Measurements from ENCODE around the gene ELAPOR1. TPM values are rescaled to one million over a fixed set of nuclear protein-coding genes. Genes with fewer than 3 reads are reported as not detected.
A peak's percentile ranks its signal among the peaks of the same experiment; 100 is the strongest.

ELAPOR1 gene
- total RNA-seq = 1 to 10 TPM in 1 of 2 donors, under 1 TPM in 1; 0.55 to 1.5 TPM
- polyA plus RNA-seq = 1 to 10 TPM in 1 of 2 donors, under 1 TPM in 1; 0.15 to 6.0 TPM
- long read RNA-seq, donor 1 = 0 reads
- long read RNA-seq, donor 2, partial matches to known transcripts = 0 of 1 reads
- long read RNA-seq, donor 2, other reads (novel, unspliced or antisense) = 1 of 1 reads

- peak; percentile 17 for ATAC-seq (ENCODE audit: low FRiP score)
- peak in 1 of 2 donors; percentile 66 for DNase-seq
- WGBS, 2 donors = 1% methylated on average over 40 to 56 of the region's 56 CpGs
- Histone ChIP-seq H3K36me3 (ENCODE audit: control insufficient read depth in 1 of 2, insufficient read depth in 2 of 2, low read length in 1 of 2) (no peaks in the 10 kb centered on the region), H3K27me3 (ENCODE audit: control insufficient read depth in 1 of 2, insufficient read depth in 2 of 2, low read length in 1 of 2) (no peaks in the 10 kb centered on the region), H3K4me3 (ENCODE audit: low read length in 2 of 2) (peak within 1 kb of the TSS in 1 of 2 donors; percentile 16), H3K27ac (ENCODE audit: low read depth in 1 of 2, low read length in 2 of 2) (no peak within 1 kb of the TSS), H3K9me3 (ENCODE audit: control insufficient read depth, low read length) (no peaks in the 10 kb centered on the region), H3K4me1 (ENCODE audit: control insufficient read depth in 1 of 2, insufficient read depth in 2 of 2, low read length in 2 of 2) (no peaks in the 10 kb centered on the region)
- intact Hi-C loops (cut with DNase I) = loop anchor here in 1 of 2 donors (5.0 to 10.0 kb wide), 2 partner anchors 99 to 149 kb away; partner anchors contain the start of genes CLCC1 and SARS1
Measured at GRCh38 chr1:109113590-109114341, at the start of gene ELAPOR1. Gene ELAPOR1, plus strand, starts transcription at chr1:109114115. Its CDS starts 69 bp downstream, at chr1:109114184.

GRCh38 chr1:109065137-109065536 lies 48.8 kb upstream of the ELAPOR1 start:
- DNase-seq (no peak), ATAC-seq (ENCODE audit: low FRiP score) (no peak)
- no peak overlapping the region for H3K4me3 ChIP-seq (ENCODE audit: low read length in 2 of 2)
- H3K4me1 ChIP-seq (ENCODE audit: control insufficient read depth in 1 of 2, insufficient read depth in 2 of 2, low read length in 2 of 2) = no peaks in the 10 kb centered on the region
- no peaks in the 10 kb centered on the region for H3K36me3 ChIP-seq (ENCODE audit: control insufficient read depth in 1 of 2, insufficient read depth in 2 of 2, low read length in 1 of 2)
- H3K27ac ChIP-seq (ENCODE audit: low read depth in 1 of 2, low read length in 2 of 2) = no peak overlapping the region
- H3K9me3 ChIP-seq (ENCODE audit: control insufficient read depth, low read length) = no peaks in the 10 kb centered on the region
- WGBS, 2 donors = 82 to 93% methylated on average over 3 of the region's 3 CpGs
- H3K27me3 ChIP-seq (ENCODE audit: control insufficient read depth in 1 of 2, insufficient read depth in 2 of 2, low read length in 1 of 2) = no peaks in the 10 kb centered on the region
- intact Hi-C loops (cut with DNase I) = no loop called here

- no peaks in the 10 kb centered on the region for H3K27me3 ChIP-seq (ENCODE audit: control insufficient read depth in 1 of 2, insufficient read depth in 2 of 2, low read length in 1 of 2)
- H3K4me3 ChIP-seq (ENCODE audit: low read length in 2 of 2) = no peak overlapping the region
- no peak overlapping the region for H3K27ac ChIP-seq (ENCODE audit: low read depth in 1 of 2, low read length in 2 of 2)
- DNase-seq (no peak), ATAC-seq (ENCODE audit: low FRiP score) (no peak)
- no peaks in the 10 kb centered on the region for H3K36me3 ChIP-seq (ENCODE audit: control insufficient read depth in 1 of 2, insufficient read depth in 2 of 2, low read length in 1 of 2)
- intact Hi-C loops (cut with DNase I) = no loop called here
- no peaks in the 10 kb centered on the region for H3K9me3 ChIP-seq (ENCODE audit: control insufficient read depth, low read length)
- WGBS, 2 donors = 65 to 73% methylated on average over 8 of the region's 8 CpGs
- no peaks in the 10 kb centered on the region for H3K4me1 ChIP-seq (ENCODE audit: control insufficient read depth in 1 of 2, insufficient read depth in 2 of 2, low read length in 2 of 2)
Measured at GRCh38 chr1:109067883-109068282, 46.0 kb upstream of the ELAPOR1 start.

GRCh38 chr1:109069294-109069693 lies 44.6 kb upstream of the ELAPOR1 start:
- Histone ChIP-seq H3K4me3 (ENCODE audit: low read length in 2 of 2) (no peak overlapping the region), H3K9me3 (ENCODE audit: control insufficient read depth, low read length) (no peaks in the 10 kb centered on the region), H3K4me1 (ENCODE audit: control insufficient read depth in 1 of 2, insufficient read depth in 2 of 2, low read length in 2 of 2) (no peaks in the 10 kb centered on the region), H3K27me3 (ENCODE audit: control insufficient read depth in 1 of 2, insufficient read depth in 2 of 2, low read length in 1 of 2) (no peaks in the 10 kb centered on the region), H3K27ac (ENCODE audit: low read depth in 1 of 2, low read length in 2 of 2) (no peak overlapping the region), H3K36me3 (ENCODE audit: control insufficient read depth in 1 of 2, insufficient read depth in 2 of 2, low read length in 1 of 2) (no peaks in the 10 kb centered on the region)
- DNase-seq = no peak
- ATAC-seq (ENCODE audit: low FRiP score) = no peak
- intact Hi-C loops (cut with DNase I) = no loop called here
- 71 to 77% methylated on average over 1 of the region's 1 CpG for WGBS, 2 donors

GRCh38 chr1:109075531-109076490 lies 38.1 kb upstream of the ELAPOR1 start, which contains the start of gene TAF13:
Gene TAF13, minus strand, starts transcription at chr1:109076003. Its CDS starts 56 bp downstream, at chr1:109075947.
- DNase-seq (peak; percentile 97 to 98), ATAC-seq (ENCODE audit: low FRiP score) (peak; percentile 100)
- Histone ChIP-seq H3K36me3 (ENCODE audit: control insufficient read depth in 1 of 2, insufficient read depth in 2 of 2, low read length in 1 of 2) (no peaks in the 10 kb centered on the region), H3K9me3 (ENCODE audit: control insufficient read depth, low read length) (no peaks in the 10 kb centered on the region), H3K27ac (ENCODE audit: low read depth in 1 of 2, low read length in 2 of 2) (peak within 1 kb of the TSS; percentile 30 to 99), H3K4me1 (ENCODE audit: control insufficient read depth in 1 of 2, insufficient read depth in 2 of 2, low read length in 2 of 2) (no peaks in the 10 kb centered on the region), H3K27me3 (ENCODE audit: control insufficient read depth in 1 of 2, insufficient read depth in 2 of 2, low read length in 1 of 2) (no peaks in the 10 kb centered on the region), H3K4me3 (ENCODE audit: low read length in 2 of 2) (peak within 1 kb of the TSS; percentile 96 to 98)
- WGBS, 2 donors = 5% methylated on average over 39 of the region's 39 CpGs
- intact Hi-C loops (cut with DNase I) = loop anchor here in 1 of 2 donors (5.0 kb wide), 1 partner anchor 34 kb away; the partner anchor contains the start of gene WDR47

GRCh38 chr1:109078317-109078716 lies 35.6 kb upstream of the ELAPOR1 start:
- Histone ChIP-seq H3K27me3 (ENCODE audit: control insufficient read depth in 1 of 2, insufficient read depth in 2 of 2, low read length in 1 of 2) (no peaks in the 10 kb centered on the region), H3K36me3 (ENCODE audit: control insufficient read depth in 1 of 2, insufficient read depth in 2 of 2, low read length in 1 of 2) (no peaks in the 10 kb centered on the region), H3K4me3 (ENCODE audit: low read length in 2 of 2) (no peak overlapping the region), H3K4me1 (ENCODE audit: control insufficient read depth in 1 of 2, insufficient read depth in 2 of 2, low read length in 2 of 2) (no peaks in the 10 kb centered on the region), H3K27ac (ENCODE audit: low read depth in 1 of 2, low read length in 2 of 2) (no peak overlapping the region), H3K9me3 (ENCODE audit: control insufficient read depth, low read length) (no peaks in the 10 kb centered on the region)
- intact Hi-C loops (cut with DNase I) = loop anchor here in 1 of 2 donors (5.0 kb wide), 1 partner anchor 36 kb away; the partner anchor contains the start of gene WDR47
- WGBS, 2 donors = 73 to 91% methylated on average over 1 of the region's 1 CpG
- DNase-seq (no peak), ATAC-seq (ENCODE audit: low FRiP score) (no peak)

- WGBS, 2 donors = 99% methylated on average over 2 of the region's 2 CpGs
- no peaks in the 10 kb centered on the region for H3K36me3 ChIP-seq (ENCODE audit: control insufficient read depth in 1 of 2, insufficient read depth in 2 of 2, low read length in 1 of 2)
- H3K4me1 ChIP-seq (ENCODE audit: control insufficient read depth in 1 of 2, insufficient read depth in 2 of 2, low read length in 2 of 2) = no peaks in the 10 kb centered on the region
- no peaks in the 10 kb centered on the region for H3K9me3 ChIP-seq (ENCODE audit: control insufficient read depth, low read length)
- DNase-seq = no peak
- H3K4me3 ChIP-seq (ENCODE audit: low read length in 2 of 2) = no peak overlapping the region
- intact Hi-C loops (cut with DNase I) = loop anchor here in 1 of 2 donors (5.0 kb wide), 1 partner anchor 37 kb away; the partner anchor contains the start of gene WDR47
- H3K27me3 ChIP-seq (ENCODE audit: control insufficient read depth in 1 of 2, insufficient read depth in 2 of 2, low read length in 1 of 2) = no peaks in the 10 kb centered on the region
- no peak for ATAC-seq (ENCODE audit: low FRiP score)
- H3K27ac ChIP-seq (ENCODE audit: low read depth in 1 of 2, low read length in 2 of 2) = peak overlapping the region in 1 of 2 donors; percentile 19
Measured at GRCh38 chr1:109079240-109079622, 34.7 kb upstream of the ELAPOR1 start.

- Histone ChIP-seq H3K27me3 (ENCODE audit: control insufficient read depth in 1 of 2, insufficient read depth in 2 of 2, low read length in 1 of 2) (no peaks in the 10 kb centered on the region), H3K27ac (ENCODE audit: low read depth in 1 of 2, low read length in 2 of 2) (peak overlapping the region in 1 of 2 donors; percentile 34), H3K9me3 (ENCODE audit: control insufficient read depth, low read length) (no peaks in the 10 kb centered on the region), H3K4me3 (ENCODE audit: low read length in 2 of 2) (no peak overlapping the region), H3K4me1 (ENCODE audit: control insufficient read depth in 1 of 2, insufficient read depth in 2 of 2, low read length in 2 of 2) (no peaks in the 10 kb centered on the region), H3K36me3 (ENCODE audit: control insufficient read depth in 1 of 2, insufficient read depth in 2 of 2, low read length in 1 of 2) (no peaks in the 10 kb centered on the region)
- intact Hi-C loops (cut with DNase I) = no loop called here
- DNase-seq (no peak), ATAC-seq (ENCODE audit: low FRiP score) (no peak)
- 92 to 94% methylated on average over 5 of the region's 5 CpGs for WGBS, 2 donors
Measured at GRCh38 chr1:109080441-109081082, 33.4 kb upstream of the ELAPOR1 start.
